K562 (cell line): ENCODE data around the gene TSEN34. TPM values are rescaled to one million over a fixed set of nuclear protein-coding genes. Genes with fewer than 3 reads are reported as not detected.

Experiments
- ATF2 ChIP-seq: sonication (generic); formaldehyde crosslinking; IDR thresholded peaks from 2 replicates; pipeline ENCODE4 v1.8.1; 2022; ENCODE audit warnings: missing genetic modification reagents
- FOXJ2 ChIP-seq: fragments of 200-800 bp; sonication (Bioruptor generic); IDR thresholded peaks from 2 replicates; pipeline ENCODE4 v1.6.1; 2016; ENCODE audit warnings: missing genetic modification characterization, missing compliant biosample characterization
- NUFIP1 ChIP-seq: fragments of 450-650 bp; IDR thresholded peaks from 2 replicates; pipeline ENCODE4 v1.6.1; 2018; ENCODE audit not compliant: partially characterized antibody
- PCBP2 ChIP-seq: fragments of 200-400 bp; formaldehyde crosslinking; IDR thresholded peaks from 2 replicates; pipeline ENCODE4 v1.6.1; 2018; ENCODE audit warnings: low read length, low read depth, mild to moderate bottlenecking, moderate library complexity; ENCODE audit not compliant: poor library complexity, severe bottlenecking
- RFX5 ChIP-seq: IDR thresholded peaks from 2 replicates; pipeline ENCODE4 v1.6.1; 2011; ENCODE audit warnings: low read depth, mild to moderate bottlenecking, improper control_type of control experiment, low read length
- SIN3B ChIP-seq: fragments of 450-650 bp; IDR thresholded peaks from 2 replicates; pipeline ENCODE4 v1.6.1; 2017; ENCODE audit warnings: low read depth, mild to moderate bottlenecking, moderate library complexity
- U2AF1 ChIP-seq: fragments of 200-400 bp; formaldehyde crosslinking; optimal IDR thresholded peaks from 2 replicates; pipeline ENCODE3; 2017; ENCODE audit warnings: mild to moderate bottlenecking, low read depth, low read length, moderate library complexity
- ZBTB1 ChIP-seq: sonication (generic); formaldehyde crosslinking; IDR thresholded peaks from 2 replicates; pipeline ENCODE4 v1.8.1; 2023; ENCODE audit warnings: missing genetic modification reagents, low read depth, mild to moderate bottlenecking, borderline replicate concordance
- ZNF696 ChIP-seq: fragments of 250-450 bp; sonication (Bioruptor Pico); conservative IDR thresholded peaks from 2 replicates; pipeline ENCODE4 v1.4.0; 2020; ENCODE audit warnings: mild to moderate bottlenecking, moderate library complexity
- polyA plus RNA-seq, 8 experiments: library from polyadenylated mRNA; depleted of rRNA in 4 of 8; stranded (reverse) in 5 of 8; unstranded in 3 of 8; fragments of >200 nt; fragmentation: Nextera tagmentation in 2 of 8; fragmentation: Illumina TruSeq in 1 of 8; extraction: Ambion mirVana in 2 of 8; extraction: Trizol in 1 of 8; gene quantifications; 2 replicates each; pipeline versions ENCODE4 v1.2.1 to v1.2.3, GENCODE V29; 2011 to 2014; ENCODE audit warnings: inconsistent platforms in 1 of 8, missing spikeins in 1 of 8
- total RNA-seq, 7 experiments: library from RNA; depleted of rRNA in 6 of 7; stranded (reverse); fragments of >200 nt in 6 of 7; fragmentation: Illumina TruSeq in 2 of 7; extraction: Trizol in 2 of 7; gene quantifications; 2 replicates each; pipeline versions ENCODE4 v1.2.1 to v1.2.3, GENCODE V29; 2011 to 2021; ENCODE audit warnings: low replicate concordance in 1 of 7
- TF ChIP-seq, protein P1 (sequence below): sonication (generic); formaldehyde crosslinking; IDR thresholded peaks from 2 replicates; pipeline ENCODE4 v1.8.0; 2023; ENCODE audit warnings: mild to moderate bottlenecking, missing genetic modification reagents
- TF ChIP-seq, protein P2 (sequence below): sonication (generic); formaldehyde crosslinking; IDR thresholded peaks from 2 replicates; pipeline ENCODE4 v1.8.1; 2023; ENCODE audit warnings: mild to moderate bottlenecking, missing genetic modification reagents
- TF ChIP-seq, protein P3 (sequence below): fragments of 150-350 bp; IDR thresholded peaks from 2 replicates; pipeline ENCODE4 v1.6.1; 2014; ENCODE audit warnings: low read depth, mild to moderate bottlenecking, low read length, borderline replicate concordance
- TF ChIP-seq, protein P4 (sequence below): fragments of 450-650 bp; formaldehyde crosslinking; IDR thresholded peaks from 2 replicates; pipeline ENCODE4 v1.4.0; 2022; ENCODE audit warnings: mild to moderate bottlenecking, moderate library complexity

TSEN34 gene
- total and polyA plus RNA-seq, 9 of the 15 experiments (the other 6 are each of a cell fraction or from before 2014, with no cell fraction given) = 3.1 to 57.6 (median 29.5) TPM

GRCh38 chr19:54189145-54189734 lies 1.9 kb upstream of the TSEN34 start, which contains the start of gene MBOAT7 (continued):
- TF ChIP-seq ATF2 = no peak
- TF ChIP-seq ZBTB1 (CRISPR knock-in tag) = no peak
- no peak for TF ChIP-seq FOXJ2 (tag)
- TF ChIP-seq, protein P1, sequence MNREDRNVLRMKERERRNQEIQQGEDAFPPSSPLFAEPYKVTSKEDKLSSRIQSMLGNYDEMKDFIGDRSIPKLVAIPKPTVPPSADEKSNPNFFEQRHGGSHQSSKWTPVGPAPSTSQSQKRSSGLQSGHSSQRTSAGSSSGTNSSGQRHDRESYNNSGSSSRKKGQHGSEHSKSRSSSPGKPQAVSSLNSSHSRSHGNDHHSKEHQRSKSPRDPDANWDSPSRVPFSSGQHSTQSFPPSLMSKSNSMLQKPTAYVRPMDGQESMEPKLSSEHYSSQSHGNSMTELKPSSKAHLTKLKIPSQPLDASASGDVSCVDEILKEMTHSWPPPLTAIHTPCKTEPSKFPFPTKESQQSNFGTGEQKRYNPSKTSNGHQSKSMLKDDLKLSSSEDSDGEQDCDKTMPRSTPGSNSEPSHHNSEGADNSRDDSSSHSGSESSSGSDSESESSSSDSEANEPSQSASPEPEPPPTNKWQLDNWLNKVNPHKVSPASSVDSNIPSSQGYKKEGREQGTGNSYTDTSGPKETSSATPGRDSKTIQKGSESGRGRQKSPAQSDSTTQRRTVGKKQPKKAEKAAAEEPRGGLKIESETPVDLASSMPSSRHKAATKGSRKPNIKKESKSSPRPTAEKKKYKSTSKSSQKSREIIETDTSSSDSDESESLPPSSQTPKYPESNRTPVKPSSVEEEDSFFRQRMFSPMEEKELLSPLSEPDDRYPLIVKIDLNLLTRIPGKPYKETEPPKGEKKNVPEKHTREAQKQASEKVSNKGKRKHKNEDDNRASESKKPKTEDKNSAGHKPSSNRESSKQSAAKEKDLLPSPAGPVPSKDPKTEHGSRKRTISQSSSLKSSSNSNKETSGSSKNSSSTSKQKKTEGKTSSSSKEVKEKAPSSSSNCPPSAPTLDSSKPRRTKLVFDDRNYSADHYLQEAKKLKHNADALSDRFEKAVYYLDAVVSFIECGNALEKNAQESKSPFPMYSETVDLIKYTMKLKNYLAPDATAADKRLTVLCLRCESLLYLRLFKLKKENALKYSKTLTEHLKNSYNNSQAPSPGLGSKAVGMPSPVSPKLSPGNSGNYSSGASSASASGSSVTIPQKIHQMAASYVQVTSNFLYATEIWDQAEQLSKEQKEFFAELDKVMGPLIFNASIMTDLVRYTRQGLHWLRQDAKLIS (CRISPR knock-in tag) = no peak
- no peak for TF ChIP-seq NUFIP1
- TF ChIP-seq, protein P2, sequence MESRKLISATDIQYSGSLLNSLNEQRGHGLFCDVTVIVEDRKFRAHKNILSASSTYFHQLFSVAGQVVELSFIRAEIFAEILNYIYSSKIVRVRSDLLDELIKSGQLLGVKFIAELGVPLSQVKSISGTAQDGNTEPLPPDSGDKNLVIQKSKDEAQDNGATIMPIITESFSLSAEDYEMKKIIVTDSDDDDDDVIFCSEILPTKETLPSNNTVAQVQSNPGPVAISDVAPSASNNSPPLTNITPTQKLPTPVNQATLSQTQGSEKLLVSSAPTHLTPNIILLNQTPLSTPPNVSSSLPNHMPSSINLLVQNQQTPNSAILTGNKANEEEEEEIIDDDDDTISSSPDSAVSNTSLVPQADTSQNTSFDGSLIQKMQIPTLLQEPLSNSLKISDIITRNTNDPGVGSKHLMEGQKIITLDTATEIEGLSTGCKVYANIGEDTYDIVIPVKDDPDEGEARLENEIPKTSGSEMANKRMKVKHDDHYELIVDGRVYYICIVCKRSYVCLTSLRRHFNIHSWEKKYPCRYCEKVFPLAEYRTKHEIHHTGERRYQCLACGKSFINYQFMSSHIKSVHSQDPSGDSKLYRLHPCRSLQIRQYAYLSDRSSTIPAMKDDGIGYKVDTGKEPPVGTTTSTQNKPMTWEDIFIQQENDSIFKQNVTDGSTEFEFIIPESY = no peak
- TF ChIP-seq RFX5 = no peak
- TF ChIP-seq, protein P3, sequence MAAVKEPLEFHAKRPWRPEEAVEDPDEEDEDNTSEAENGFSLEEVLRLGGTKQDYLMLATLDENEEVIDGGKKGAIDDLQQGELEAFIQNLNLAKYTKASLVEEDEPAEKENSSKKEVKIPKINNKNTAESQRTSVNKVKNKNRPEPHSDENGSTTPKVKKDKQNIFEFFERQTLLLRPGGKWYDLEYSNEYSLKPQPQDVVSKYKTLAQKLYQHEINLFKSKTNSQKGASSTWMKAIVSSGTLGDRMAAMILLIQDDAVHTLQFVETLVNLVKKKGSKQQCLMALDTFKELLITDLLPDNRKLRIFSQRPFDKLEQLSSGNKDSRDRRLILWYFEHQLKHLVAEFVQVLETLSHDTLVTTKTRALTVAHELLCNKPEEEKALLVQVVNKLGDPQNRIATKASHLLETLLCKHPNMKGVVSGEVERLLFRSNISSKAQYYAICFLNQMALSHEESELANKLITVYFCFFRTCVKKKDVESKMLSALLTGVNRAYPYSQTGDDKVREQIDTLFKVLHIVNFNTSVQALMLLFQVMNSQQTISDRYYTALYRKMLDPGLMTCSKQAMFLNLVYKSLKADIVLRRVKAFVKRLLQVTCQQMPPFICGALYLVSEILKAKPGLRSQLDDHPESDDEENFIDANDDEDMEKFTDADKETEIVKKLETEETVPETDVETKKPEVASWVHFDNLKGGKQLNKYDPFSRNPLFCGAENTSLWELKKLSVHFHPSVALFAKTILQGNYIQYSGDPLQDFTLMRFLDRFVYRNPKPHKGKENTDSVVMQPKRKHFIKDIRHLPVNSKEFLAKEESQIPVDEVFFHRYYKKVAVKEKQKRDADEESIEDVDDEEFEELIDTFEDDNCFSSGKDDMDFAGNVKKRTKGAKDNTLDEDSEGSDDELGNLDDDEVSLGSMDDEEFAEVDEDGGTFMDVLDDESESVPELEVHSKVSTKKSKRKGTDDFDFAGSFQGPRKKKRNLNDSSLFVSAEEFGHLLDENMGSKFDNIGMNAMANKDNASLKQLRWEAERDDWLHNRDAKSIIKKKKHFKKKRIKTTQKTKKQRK = no peak
- TF ChIP-seq, protein P4, sequence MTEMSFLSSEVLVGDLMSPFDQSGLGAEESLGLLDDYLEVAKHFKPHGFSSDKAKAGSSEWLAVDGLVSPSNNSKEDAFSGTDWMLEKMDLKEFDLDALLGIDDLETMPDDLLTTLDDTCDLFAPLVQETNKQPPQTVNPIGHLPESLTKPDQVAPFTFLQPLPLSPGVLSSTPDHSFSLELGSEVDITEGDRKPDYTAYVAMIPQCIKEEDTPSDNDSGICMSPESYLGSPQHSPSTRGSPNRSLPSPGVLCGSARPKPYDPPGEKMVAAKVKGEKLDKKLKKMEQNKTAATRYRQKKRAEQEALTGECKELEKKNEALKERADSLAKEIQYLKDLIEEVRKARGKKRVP (CRISPR knock-in tag) = no peak
- no peak for TF ChIP-seq PCBP2
- TF ChIP-seq SIN3B = peak; percentile 72; the same call in 1 of the 2 replicates
- TF ChIP-seq ZNF696 (CRISPR knock-in tag) = no peak
- peak; percentile 62 for TF ChIP-seq U2AF1
